ENCODE results near the gene PTGR1.

DNA sequence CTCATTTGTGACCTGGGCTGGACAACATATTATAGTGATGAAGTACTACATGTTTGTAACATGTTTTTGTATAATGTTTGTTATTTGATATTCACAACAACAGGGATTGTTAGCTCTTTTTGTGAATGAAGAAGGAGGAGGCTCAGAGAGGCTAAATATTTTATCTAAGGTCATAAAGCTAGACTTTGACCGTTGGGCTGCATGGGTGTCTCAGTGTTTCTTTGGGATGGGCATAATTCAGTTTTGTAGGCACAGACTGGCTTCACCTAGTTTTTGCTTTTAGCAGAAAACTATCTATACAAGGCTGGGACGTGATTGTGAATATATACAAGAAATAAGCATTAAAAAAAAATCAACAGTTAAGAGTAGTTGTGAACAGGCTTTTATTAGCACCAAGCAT is 47.0 kb upstream of the PTGR1 start:
- TF ChIP-seq, protein P1, sequence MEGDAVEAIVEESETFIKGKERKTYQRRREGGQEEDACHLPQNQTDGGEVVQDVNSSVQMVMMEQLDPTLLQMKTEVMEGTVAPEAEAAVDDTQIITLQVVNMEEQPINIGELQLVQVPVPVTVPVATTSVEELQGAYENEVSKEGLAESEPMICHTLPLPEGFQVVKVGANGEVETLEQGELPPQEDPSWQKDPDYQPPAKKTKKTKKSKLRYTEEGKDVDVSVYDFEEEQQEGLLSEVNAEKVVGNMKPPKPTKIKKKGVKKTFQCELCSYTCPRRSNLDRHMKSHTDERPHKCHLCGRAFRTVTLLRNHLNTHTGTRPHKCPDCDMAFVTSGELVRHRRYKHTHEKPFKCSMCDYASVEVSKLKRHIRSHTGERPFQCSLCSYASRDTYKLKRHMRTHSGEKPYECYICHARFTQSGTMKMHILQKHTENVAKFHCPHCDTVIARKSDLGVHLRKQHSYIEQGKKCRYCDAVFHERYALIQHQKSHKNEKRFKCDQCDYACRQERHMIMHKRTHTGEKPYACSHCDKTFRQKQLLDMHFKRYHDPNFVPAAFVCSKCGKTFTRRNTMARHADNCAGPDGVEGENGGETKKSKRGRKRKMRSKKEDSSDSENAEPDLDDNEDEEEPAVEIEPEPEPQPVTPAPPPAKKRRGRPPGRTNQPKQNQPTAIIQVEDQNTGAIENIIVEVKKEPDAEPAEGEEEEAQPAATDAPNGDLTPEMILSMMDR (IDR thresholded peaks at IDR 0.05), result no peak
- no peak for TF ChIP-seq POLR2A (IDR thresholded peaks at IDR 0.05)
